GM13977 (cell line): ENCODE results near the gene TSPOAP1.

Experiments used
- DNase-seq: peaks from one replicate; pipeline ENCODE4 v3.0.0; 2012; ENCODE audit warnings: low spot score
- in situ Hi-C: fragments of 300-500 bp; cut with MboI; formaldehyde crosslinking; loops from one replicate; pipeline ENCODE4 v1.12.0; 2022; ENCODE audit warnings: low sequenced_read_pairs, low pct_unique_long_range_greater_than_20kb, mixed read lengths, inconsistent platforms; ENCODE audit not compliant: unreplicated experiment
- TF ChIP-seq, protein P1 (sequence below): IDR thresholded peaks from 2 replicates; pipeline ENCODE4 v1.5.1; 2012; ENCODE audit warnings: mild to moderate bottlenecking, control low read depth; ENCODE audit not compliant: insufficient read depth; ENCODE audit errors: extremely low read depth, missing control alignments

Gene TSPOAP1

DNA sequence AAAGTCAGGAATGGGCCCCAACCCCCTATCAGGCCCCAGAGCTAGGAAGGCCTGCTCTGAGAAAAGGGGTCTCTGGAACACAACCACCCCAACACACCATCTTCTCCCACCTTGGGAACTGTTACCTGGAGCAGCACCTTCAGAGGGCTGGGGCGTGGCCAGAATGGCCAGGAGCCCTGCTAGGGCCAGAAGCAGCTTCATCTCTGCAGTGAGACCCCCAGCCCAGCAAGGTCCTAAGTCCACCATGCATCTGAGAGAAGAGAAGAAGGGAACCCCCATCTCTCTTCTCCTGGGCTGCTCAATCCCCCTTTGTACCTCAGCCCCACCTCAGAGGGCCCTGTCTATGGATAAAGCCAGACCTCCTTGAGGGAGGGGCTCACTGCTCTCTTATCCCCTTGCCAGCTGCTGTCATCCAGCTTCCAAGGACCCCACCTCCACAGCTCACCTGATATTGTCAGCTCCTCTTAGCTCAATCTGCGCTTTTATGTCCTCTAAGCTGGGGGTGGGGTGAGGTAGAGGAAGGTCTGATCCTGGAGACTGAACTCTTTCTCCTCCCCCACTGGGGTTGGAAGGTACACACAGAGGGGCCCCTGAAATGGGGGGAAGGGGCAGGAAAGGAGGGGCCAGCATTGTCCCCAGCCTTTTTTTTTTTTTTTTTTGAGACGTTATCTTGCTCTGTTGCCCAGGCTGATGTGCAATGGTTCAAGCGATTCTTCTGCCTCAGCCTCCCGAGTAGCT, 47.9 kb downstream of the TSPOAP1 start, which contains the start of gene MPO:
Gene MPO (minus strand): TSS at position 456 of the 738 bp plus-strand sequence. CDS start 177 bp downstream, at position 279.
- in situ Hi-C loops: no loop called here
- peak; percentile 20 for DNase-seq
- TF ChIP-seq, protein P1, sequence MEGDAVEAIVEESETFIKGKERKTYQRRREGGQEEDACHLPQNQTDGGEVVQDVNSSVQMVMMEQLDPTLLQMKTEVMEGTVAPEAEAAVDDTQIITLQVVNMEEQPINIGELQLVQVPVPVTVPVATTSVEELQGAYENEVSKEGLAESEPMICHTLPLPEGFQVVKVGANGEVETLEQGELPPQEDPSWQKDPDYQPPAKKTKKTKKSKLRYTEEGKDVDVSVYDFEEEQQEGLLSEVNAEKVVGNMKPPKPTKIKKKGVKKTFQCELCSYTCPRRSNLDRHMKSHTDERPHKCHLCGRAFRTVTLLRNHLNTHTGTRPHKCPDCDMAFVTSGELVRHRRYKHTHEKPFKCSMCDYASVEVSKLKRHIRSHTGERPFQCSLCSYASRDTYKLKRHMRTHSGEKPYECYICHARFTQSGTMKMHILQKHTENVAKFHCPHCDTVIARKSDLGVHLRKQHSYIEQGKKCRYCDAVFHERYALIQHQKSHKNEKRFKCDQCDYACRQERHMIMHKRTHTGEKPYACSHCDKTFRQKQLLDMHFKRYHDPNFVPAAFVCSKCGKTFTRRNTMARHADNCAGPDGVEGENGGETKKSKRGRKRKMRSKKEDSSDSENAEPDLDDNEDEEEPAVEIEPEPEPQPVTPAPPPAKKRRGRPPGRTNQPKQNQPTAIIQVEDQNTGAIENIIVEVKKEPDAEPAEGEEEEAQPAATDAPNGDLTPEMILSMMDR: no peak

DNA sequence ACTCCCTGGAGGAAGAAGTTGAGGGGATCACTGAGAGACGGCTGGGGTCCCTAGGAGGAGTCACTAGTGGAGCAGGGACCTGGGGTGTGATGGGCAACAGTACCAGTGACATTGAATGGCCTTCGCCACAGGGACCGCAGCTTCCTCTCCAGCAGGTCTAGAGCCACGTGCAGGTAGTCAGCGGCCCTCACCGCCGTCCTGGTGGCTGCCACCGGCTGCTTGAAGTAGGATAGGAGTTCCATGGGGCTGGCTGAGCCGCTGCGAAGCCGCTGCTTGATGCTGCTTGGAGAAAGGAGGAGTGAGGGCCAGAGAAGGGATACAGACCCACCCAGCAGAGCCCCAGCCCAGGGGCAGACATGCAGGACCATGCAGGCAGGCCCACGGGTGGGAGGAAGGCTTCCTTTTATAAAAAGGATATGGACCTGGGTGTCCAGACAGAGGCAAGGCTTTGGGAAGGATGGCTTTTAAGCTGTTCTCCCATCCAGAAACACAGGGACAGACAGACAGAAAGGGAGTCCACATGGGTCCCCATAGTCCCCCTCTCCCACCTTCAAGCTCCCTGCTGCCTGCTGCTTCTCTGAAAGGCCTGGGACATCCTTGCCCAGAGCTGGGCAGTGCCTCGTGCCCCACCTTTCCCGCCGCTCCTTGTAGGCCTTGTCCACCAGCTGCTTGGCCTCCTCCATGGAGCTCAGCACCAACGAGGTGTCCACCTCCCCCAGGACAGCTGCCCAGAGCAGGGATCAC, 48.7 kb downstream of the TSPOAP1 start:
- DNase-seq: peak; percentile 19
- in situ Hi-C loops: no loop called here
- TF ChIP-seq, protein P1: no peak

DNA sequence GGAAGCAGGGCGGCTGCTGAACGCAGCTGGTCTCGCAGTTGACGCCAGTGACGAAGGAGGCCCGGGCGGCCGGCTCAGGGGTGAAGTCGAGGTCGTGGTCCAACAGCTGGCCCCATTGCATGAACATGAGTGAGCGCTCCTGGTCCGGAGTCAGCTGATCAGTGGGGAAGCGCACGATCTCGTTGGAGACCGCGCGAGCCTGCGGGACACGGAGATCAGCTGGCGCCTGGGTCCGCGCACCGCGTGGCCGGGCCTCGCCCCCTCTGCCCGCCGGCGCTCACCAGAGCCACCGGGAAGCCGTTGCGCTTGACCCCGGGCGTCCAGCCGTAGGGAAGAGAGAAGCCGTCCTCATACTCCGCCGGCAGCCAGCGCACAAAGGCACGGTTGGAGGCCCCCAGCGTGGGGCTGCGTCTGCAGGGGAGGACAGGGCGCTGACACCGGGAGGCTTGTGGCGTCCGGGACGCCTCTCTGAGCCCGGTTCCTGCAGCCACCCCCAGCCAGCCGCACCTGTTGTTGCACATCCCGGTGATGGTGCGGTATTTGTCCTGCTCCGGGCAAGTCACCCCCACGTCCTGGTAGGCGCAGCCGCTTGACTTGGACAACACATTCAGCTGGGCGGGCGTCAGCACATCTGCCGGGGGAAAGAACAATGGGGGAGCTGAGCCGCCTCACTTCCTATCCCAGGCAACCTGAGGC, 49.4 kb downstream of the TSPOAP1 start:
- in situ Hi-C loops: no loop called here
- TF ChIP-seq, protein P1: no peak
- no peak for DNase-seq

DNA sequence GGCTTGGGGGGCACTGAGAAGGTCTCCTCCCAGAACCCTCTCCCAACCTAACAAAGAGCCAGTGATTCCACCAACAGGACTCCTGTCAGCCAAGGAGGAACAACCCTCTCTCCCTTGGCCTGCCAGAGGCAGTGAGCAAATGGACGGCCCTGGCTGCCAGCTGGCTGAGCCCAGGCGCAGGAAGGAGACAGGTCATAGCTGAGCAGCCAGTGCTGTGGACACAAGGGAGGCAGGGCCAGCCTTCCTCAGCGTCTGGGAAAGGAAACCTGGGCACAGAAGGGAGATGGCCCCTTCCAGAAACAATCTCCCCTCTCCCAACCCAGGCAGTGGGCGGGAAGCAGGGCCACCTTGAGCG, 50.0 kb downstream of the TSPOAP1 start:
- in situ Hi-C loops: no loop called here
- TF ChIP-seq, protein P1: no peak
- DNase-seq: peak; percentile 47

DNA sequence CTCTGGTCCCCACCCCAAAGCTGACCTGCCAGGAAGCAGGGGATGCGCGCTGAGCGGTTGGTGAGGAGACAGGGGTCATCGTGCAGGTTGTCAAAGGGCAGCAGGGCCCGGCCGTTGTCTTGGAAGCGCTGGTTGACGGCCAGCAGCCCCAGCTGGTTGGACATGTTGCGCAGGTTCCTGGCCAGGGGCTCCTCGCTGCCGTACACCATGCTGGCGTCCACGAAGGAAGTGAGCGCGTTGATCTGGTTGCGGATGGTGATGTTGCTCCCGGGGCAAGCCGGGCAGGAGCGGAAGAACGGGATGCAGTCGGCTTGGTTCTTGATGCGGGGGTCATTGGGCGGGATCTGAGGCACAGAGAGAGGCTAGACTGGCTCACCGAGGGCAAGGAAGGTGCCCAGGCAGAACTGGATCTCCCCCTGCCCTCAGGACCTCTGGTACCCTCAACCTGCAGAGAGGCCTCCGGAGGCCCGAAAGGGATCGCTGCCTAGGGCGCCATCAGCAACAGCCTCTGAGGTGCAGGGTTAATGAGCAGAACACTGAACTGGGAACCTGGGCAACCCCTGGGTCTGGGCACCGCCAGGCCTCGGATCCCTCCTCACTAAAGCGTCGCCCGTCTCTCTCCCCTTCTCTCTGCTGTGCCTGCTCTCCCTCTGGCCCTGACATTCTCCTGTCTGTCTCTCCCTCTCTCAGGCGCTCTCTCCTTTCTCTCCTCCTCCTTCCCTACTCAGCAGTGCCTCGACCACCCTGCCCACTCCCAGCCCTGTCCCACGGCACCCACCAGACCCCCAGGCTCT, 50.6 kb downstream of the TSPOAP1 start:
- no peak for DNase-seq
- in situ Hi-C loops: no loop called here
- TF ChIP-seq, protein P1: no peak

DNA sequence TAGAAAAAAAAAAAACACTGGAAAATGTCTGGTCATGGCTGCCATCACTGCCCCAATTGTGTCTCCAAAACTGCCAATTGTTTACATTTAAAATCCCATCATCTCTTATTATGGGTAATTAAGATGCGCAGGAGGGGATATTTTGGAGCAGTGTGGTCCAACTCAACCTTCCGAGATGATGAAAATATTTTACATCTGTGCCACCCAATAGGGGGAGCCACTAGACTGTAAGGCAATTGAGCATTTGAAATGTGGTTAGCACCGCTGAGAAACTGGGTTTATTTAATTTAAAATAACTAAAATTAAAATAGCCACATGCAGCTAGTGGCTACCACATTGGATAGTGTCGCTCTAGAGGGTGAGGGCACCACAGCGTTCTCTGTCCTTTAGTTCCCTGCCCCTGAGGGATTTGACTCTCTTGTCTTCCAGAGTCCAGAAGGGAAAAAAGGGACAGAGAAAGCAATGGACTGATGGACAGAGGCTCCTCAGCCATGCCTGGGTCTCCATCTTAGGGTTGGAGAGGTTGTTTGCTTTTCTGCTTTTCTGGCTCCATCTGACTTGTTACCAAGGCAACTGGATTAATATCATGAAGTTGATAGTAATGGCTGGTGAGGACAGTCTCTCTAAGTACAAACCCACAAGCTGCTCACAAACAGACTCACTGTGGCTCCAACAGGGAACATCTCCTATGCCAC, 51.3 kb downstream of the TSPOAP1 start:
- TF ChIP-seq, protein P1: peak; percentile 59
- in situ Hi-C loops: no loop called here
- DNase-seq: peak; percentile 69
